HCT116 (cell line): ENCODE results near the gene TNFRSF19.

ENCODE experiments used
- CEBPB ChIP-seq: IDR thresholded peaks from 2 replicates; pipeline ENCODE4 v1.6.1; 2012; ENCODE audit warnings: low read depth
- EZH2 ChIP-seq: fragments of 200-600 bp; sonication (generic); IDR thresholded peaks from 2 replicates; pipeline ENCODE4 v1.6.1; 2017; ENCODE audit warnings: antibody characterized with exemption, mixed run types
- POLR2A ChIP-seq: IDR thresholded peaks from 2 replicates; pipeline ENCODE4 v1.7.0; 2011; ENCODE audit warnings: borderline replicate concordance; ENCODE audit not compliant: insufficient read depth, insufficient read length; ENCODE audit errors: extremely low read depth
- POLR2AphosphoS5 ChIP-seq: IDR thresholded peaks from 2 replicates; pipeline ENCODE4 v1.6.1; 2011; ENCODE audit warnings: mild to moderate bottlenecking, low read depth, low read length, moderate library complexity
- RAD21 ChIP-seq: IDR thresholded peaks from 2 replicates; pipeline ENCODE4 v1.6.1; 2012; ENCODE audit warnings: low read depth, mild to moderate bottlenecking

DNA sequence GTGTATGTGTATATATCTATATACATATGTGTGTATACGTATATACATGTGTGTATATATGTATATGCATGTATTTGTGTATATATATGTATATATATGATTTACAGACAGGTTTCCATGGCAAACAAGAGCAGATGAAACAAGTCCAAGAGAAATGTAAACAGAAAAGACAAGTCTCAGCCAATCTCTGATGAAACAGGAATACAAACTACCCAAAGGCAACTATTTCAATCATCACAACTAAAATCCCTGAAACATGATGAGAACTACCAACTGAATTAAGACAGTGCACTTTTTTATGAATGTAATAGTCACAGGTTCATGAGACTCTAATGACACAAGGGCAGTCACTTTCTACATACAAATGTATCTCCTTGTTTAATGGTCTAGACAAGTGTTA is 140.2 kb downstream of the TNFRSF19 start:
- TF ChIP-seq CEBPB (no peak), RAD21 (no peak), POLR2AphosphoS5 (no peak), EZH2 (no peak), POLR2A (no peak)
